ENCODE data around the gene ARHGAP25. TPM values are rescaled to one million over a fixed set of nuclear protein-coding genes. Genes with fewer than 3 reads are reported as not detected.
A peak's percentile ranks its signal among the peaks of the same experiment; 100 is the strongest.

Gene ARHGAP25
- total and polyA plus RNA-seq, 12 donors = 2.6 to 17.3 (median 5.2) TPM

DNA sequence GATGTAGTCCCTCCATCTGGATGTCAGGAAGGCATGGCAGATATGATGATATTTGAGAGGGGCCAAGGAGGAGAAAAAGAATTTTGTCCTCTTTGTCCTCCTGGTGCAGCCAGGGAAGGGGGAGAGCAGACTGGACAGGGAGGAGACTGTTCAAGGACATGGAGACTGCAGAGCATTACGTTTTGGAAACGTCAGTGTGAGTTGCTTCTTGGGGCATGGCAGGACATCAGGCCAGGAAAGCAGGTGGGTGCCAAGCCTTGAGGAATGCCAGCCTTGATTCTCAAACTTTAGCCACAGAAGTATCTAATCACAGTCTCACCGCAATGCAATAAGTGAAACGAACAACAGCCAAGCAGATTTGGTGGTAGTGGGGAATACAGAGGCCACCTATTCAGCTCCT, 70.4 kb downstream of the ARHGAP25 start:
- no peaks in the 10 kb centered on the region for H3K9me3 ChIP-seq
- DNase-seq = no peak
- no peak for ATAC-seq
- intact Hi-C loops (cut with DNase I) = no loop called here
- peaks cover 0 to 91% (median 4%) of the 10 kb centered on the region in 9 donors for H3K36me3 ChIP-seq
- H3K4me1 ChIP-seq = peaks cover 0 to 56% (median 4%) of the 10 kb centered on the region in 9 donors
- H3K4me3 ChIP-seq = no peak overlapping the region
- H3K27ac ChIP-seq = no peak overlapping the region
- 81 to 85% methylated on average over 4 of the region's 4 CpGs for WGBS, 2 donors
- H3K27me3 ChIP-seq = no peaks in the 10 kb centered on the region
- TF ChIP-seq, protein P1, sequence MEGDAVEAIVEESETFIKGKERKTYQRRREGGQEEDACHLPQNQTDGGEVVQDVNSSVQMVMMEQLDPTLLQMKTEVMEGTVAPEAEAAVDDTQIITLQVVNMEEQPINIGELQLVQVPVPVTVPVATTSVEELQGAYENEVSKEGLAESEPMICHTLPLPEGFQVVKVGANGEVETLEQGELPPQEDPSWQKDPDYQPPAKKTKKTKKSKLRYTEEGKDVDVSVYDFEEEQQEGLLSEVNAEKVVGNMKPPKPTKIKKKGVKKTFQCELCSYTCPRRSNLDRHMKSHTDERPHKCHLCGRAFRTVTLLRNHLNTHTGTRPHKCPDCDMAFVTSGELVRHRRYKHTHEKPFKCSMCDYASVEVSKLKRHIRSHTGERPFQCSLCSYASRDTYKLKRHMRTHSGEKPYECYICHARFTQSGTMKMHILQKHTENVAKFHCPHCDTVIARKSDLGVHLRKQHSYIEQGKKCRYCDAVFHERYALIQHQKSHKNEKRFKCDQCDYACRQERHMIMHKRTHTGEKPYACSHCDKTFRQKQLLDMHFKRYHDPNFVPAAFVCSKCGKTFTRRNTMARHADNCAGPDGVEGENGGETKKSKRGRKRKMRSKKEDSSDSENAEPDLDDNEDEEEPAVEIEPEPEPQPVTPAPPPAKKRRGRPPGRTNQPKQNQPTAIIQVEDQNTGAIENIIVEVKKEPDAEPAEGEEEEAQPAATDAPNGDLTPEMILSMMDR (IDR thresholded peaks at IDR 0.05) = no peak

DNA sequence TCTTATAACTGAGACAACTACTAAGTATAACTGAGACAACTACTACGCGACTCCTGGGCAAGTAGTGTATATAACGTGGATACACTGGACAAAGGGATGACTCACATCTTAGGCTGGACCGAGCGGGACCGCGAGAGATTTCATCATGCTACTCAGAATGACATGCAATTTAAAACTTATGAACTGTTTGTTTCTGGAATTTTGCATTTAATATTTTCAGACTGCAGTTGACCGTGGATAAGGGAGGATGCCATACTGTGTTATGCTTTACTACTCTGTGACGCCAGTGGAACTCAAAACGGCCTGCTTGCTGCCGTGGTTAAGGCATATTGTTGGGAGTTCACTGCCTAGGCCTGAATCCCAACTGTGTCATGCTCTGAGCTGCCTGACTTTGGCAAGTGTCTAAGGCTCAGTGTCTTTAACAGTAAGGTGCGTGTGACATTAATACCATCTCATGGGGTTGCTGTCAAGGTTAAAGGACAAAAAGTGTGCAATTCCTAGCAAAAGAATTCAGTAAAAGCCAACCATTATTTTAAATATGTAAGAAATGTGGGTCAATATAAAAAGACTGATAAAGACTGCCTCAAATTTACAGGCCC, 72.0 kb downstream of the ARHGAP25 start:
- no peak overlapping the region for H3K4me3 ChIP-seq
- H3K27me3 ChIP-seq = no peaks in the 10 kb centered on the region
- peaks cover 0 to 84% (median 4%) of the 10 kb centered on the region in 9 donors for H3K36me3 ChIP-seq
- no peaks in the 10 kb centered on the region for H3K9me3 ChIP-seq
- H3K27ac ChIP-seq = no peak overlapping the region
- TF ChIP-seq, protein P1 (IDR thresholded peaks at IDR 0.05) = no peak
- intact Hi-C loops (cut with DNase I) = no loop called here
- 89 to 94% methylated on average over 12 of the region's 12 CpGs for WGBS, 2 donors
- ATAC-seq = no peak
- H3K4me1 ChIP-seq = peaks cover 0 to 69% (median 7%) of the 10 kb centered on the region in 9 donors
- no peak for DNase-seq

DNA sequence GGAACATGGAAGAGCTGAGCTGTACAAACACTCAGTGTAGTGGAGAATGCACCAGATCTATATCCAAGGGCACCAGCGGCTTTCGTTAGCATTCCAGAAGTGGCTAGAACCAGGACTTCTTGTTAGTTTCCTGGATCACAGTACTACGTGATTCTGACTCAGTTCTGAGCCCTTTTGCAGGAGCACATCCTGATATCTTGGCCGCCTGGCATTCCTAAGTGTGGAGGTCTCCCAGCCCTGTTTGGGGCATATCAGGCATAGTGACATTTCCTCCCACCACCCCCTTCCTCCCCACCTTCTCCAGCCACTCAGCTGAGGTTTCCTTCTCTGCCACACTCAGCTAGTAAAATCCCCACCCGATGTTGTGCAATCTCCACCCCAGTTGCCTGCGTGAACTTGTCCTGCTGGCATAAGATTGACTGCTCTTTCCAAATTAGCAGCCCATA, 73.2 kb downstream of the ARHGAP25 start:
- Histone ChIP-seq H3K27ac (peak overlapping the region in 1 of 10 donors; percentile 63), H3K9me3 (no peaks in the 10 kb centered on the region), H3K27me3 (no peaks in the 10 kb centered on the region), H3K4me3 (no peak overlapping the region), H3K36me3 (peaks cover 0 to 88% (median 4%) of the 10 kb centered on the region in 9 donors), H3K4me1 (peaks cover 0 to 65% (median 7%) of the 10 kb centered on the region in 9 donors)
- intact Hi-C loops (cut with DNase I) = no loop called here
- DNase-seq = no peak
- peak in 1 of 8 donors; percentile 55 for ATAC-seq
- TF ChIP-seq, protein P1 (IDR thresholded peaks at IDR 0.05) = no peak
- WGBS, 2 donors = 79 to 80% methylated on average over 6 of the region's 6 CpGs

DNA sequence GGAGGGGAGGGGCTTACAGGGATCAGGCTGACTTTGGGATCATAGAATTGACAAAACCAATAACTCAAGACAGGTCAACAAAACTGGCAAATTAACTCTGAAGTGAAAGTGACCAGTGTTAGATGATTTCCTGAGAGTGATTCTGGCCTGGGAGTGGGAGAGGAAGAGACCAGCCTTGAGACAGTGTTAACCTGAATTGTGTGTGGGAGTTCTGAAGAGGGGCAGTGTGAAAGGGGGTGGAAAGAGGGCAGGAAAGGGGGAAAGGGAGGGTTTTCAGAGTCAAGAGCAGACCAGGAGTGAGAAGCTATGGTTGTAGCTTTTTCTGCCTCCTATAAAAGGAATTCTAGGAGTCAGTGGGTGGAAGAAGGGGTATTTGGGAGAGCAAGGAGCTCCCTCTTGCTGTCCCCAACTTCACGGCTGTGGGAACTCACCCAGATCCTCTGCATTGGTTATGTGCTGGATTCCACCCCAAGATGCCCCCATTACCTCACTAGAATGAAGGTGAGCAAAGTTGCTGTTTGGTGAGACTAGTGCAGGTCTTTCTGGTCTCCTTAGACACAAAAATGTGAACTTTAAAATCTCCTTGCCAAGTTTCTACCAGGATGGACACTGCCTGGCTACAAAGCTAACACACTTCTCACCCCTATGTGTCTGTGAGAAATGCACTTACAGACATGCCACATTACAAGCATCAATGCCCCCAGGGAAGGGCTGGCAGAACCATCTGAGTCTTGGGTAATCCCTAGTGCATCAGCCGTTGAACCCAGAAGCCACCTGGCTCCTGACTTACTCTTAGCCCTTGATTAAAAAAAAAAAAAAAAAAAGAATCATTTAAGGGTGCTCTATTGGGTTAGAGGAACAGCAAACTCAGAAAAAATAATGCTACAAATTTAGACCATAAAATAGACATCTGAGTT, 75.0 kb downstream of the ARHGAP25 start:
- TF ChIP-seq, protein P1 (IDR thresholded peaks at IDR 0.05) = no peak
- ATAC-seq = no peak
- Histone ChIP-seq H3K36me3 (peaks cover 0 to 88% (median 10%) of the 10 kb centered on the region in 9 donors), H3K9me3 (no peaks in the 10 kb centered on the region), H3K4me3 (no peak overlapping the region), H3K4me1 (peaks cover 0 to 65% (median 7%) of the 10 kb centered on the region in 9 donors), H3K27ac (peak overlapping the region in 1 of 10 donors; percentile 51), H3K27me3 (no peaks in the 10 kb centered on the region)
- DNase-seq = no peak
- WGBS, 2 donors = 88 to 90% methylated on average over 2 of the region's 2 CpGs
- intact Hi-C loops (cut with DNase I) = no loop called here
